PC-9 (cell line): ENCODE data around the gene SLC35B2. TPM values are rescaled to one million over a fixed set of nuclear protein-coding genes. Genes with fewer than 3 reads are reported as not detected.

Experiments used
- BruUV-seq: library from RNA; stranded (reverse); fragments of 400-500 nt; replicated peaks from 2 replicates; lab custom pipeline; 2021; lab: Mats Ljungman, UMichigan
- CTCF ChIA-PET: fragments of 300-600 bp; sonication (Branson Sonifier 250); formaldehyde crosslinking; loops from one replicate; lab custom pipeline; 2022; ENCODE audit warnings: antibody characterized with exemption; lab: Charles Lee
- POLR2A ChIA-PET: fragments of 300-600 bp; sonication (Branson Sonifier 250); formaldehyde crosslinking; loops from one replicate; lab custom pipeline; 2022; ENCODE audit warnings: antibody characterized with exemption; ENCODE audit not compliant: unreplicated experiment; lab: Charles Lee
- DNase-seq, 2 experiments: peaks; one replicate each; pipeline versions ENCODE4 v3.0.0 to v3.0.0-alpha.2; 2015 to 2022; ENCODE audit warnings: mixed read lengths in 1 of 2
- H2AFZ ChIP-seq: fragments of 200-600 bp; sonication (generic); 2 replicates; pipeline ENCODE4 v1.8.1; 2017; ENCODE audit warnings: antibody characterized with exemption
- H3F3A ChIP-seq: fragments of 200-600 bp; sonication (generic); 2 replicates; pipeline ENCODE4 v1.8.1; 2017; ENCODE audit warnings: antibody characterized with exemption, mild to moderate bottlenecking, low read depth; ENCODE audit not compliant: insufficient read depth
- H3K27ac ChIP-seq: fragments of 200-600 bp; sonication (generic); 2 replicates; pipeline ENCODE4 v1.6.1; 2016; ENCODE audit warnings: mixed run types
- H3K27me3 ChIP-seq: fragments of 200-600 bp; sonication (generic); 2 replicates; pipeline ENCODE4 v1.6.1; 2016; ENCODE audit warnings: low read depth, mixed run types; ENCODE audit not compliant: insufficient read depth
- H3K36me3 ChIP-seq: fragments of 200-600 bp; sonication (generic); 2 replicates; pipeline ENCODE4 v1.6.1; 2016; ENCODE audit warnings: low read depth, mixed run types
- H3K4me1 ChIP-seq: fragments of 200-600 bp; sonication (generic); replicated peaks from 2 replicates; pipeline ENCODE4 v1.6.1; 2016; ENCODE audit warnings: mixed run types; ENCODE audit not compliant: insufficient read depth
- H3K4me2 ChIP-seq: fragments of 200-600 bp; sonication (generic); 2 replicates; pipeline ENCODE4 v1.6.1; 2017; ENCODE audit warnings: mixed run types
- H3K4me3 ChIP-seq: fragments of 200-600 bp; sonication (generic); 2 replicates; pipeline ENCODE4 v1.6.1; 2016; ENCODE audit warnings: mixed run types
- H3K79me2 ChIP-seq: fragments of 200-600 bp; sonication (generic); 2 replicates; pipeline ENCODE4 v1.6.1; 2017; ENCODE audit warnings: low read depth, mixed run types
- H3K9me2 ChIP-seq: fragments of 200-600 bp; sonication (generic); 2 replicates; pipeline ENCODE4 v1.8.1; 2017; ENCODE audit warnings: mild to moderate bottlenecking; ENCODE audit not compliant: insufficient read depth
- H3K9me3 ChIP-seq: fragments of 200-600 bp; sonication (generic); 2 replicates; pipeline ENCODE4 v1.8.1; 2016; ENCODE audit warnings: low read depth; ENCODE audit not compliant: insufficient read depth
- H4K20me1 ChIP-seq: fragments of 200-600 bp; sonication (generic); 2 replicates; pipeline ENCODE4 v1.8.1; 2017; ENCODE audit not compliant: insufficient read depth
- CTCF ChIP-seq: fragments of 200-600 bp; sonication (generic); conservative IDR thresholded peaks from 2 replicates; pipeline ENCODE4 v1.6.1; 2017; ENCODE audit warnings: mixed run types, antibody characterized with exemption, mild to moderate bottlenecking, moderate library complexity
- EZH2 ChIP-seq: fragments of 200-600 bp; sonication (generic); IDR thresholded peaks from 2 replicates; pipeline ENCODE4 v1.8.0; 2017; ENCODE audit warnings: antibody characterized with exemption, low read depth
- intact Hi-C: fragments of 100-400 bp; cut with micrococcal nuclease; formaldehyde crosslinking; loops from one replicate; pipeline ENCODE4 v1.10.0; 2022; ENCODE audit not compliant: unreplicated experiment
- total RNA-seq: library from RNA; stranded (reverse); gene quantifications from 2 replicates; pipeline ENCODE4 v1.2.3, GENCODE V29; 2021

Gene SLC35B2
- total RNA-seq, 1 experiment from 2014 or later = 59.7 TPM

- Histone ChIP-seq H3F3A (peaks cover 27% of the 10 kb centered on the region), H3K27me3 (no peaks in the 10 kb centered on the region), H3K4me2 (peak overlapping the region; percentile 80), H2AFZ (peak overlapping the region; percentile 89), H3K79me2 (no peaks in the 10 kb centered on the region), H3K27ac (no peak overlapping the region), H3K4me3 (peak overlapping the region; percentile 63), H3K9me3 (no peaks in the 10 kb centered on the region), H3K4me1 (peaks cover 17% of the 10 kb centered on the region), H3K36me3 (no peaks in the 10 kb centered on the region), H3K9me2 (no peaks in the 10 kb centered on the region), H4K20me1 (no peaks in the 10 kb centered on the region)
- intact Hi-C loops = loop anchor here (1.0 kb wide), 2 partner anchors 8 to 66 kb away; no protein-coding TSS in a partner anchor
- peak; percentile 36 to 78 for DNase-seq
- POLR2A ChIA-PET = interaction anchor here (0.6 to 0.7 kb wide), 3 partner anchors 9 to 572 kb away, joined by 4 to 10 read pairs (median 8); partner anchors contain the start of gene HSP90AB1
- CTCF ChIA-PET = interaction anchor here (0.6 to 1.2 kb wide), 7 partner anchors 8 to 722 kb away, joined by 3 to 8 read pairs (median 3); no protein-coding TSS in a partner anchor
- BruUV-seq = TSS peak; percentile 71
- TF ChIP-seq CTCF (peak; percentile 98), EZH2 (no peak)
These were observed 19.4 kb downstream of the SLC35B2 start for GRCh38 chr6:44237813-44238433.

GRCh38 chr6:44237021-44237812 lies 20.1 kb downstream of the SLC35B2 start:
- Histone ChIP-seq H2AFZ (peak overlapping the region; percentile 89), H3K36me3 (no peaks in the 10 kb centered on the region), H3K27me3 (no peaks in the 10 kb centered on the region), H3K4me2 (peak overlapping the region; percentile 80), H3K27ac (peak overlapping the region; percentile 34; the same call in 1 of the 2 replicates), H3K9me2 (no peaks in the 10 kb centered on the region), H4K20me1 (no peaks in the 10 kb centered on the region), H3K79me2 (no peaks in the 10 kb centered on the region), H3F3A (peaks cover 27% of the 10 kb centered on the region), H3K4me1 (peaks cover 17% of the 10 kb centered on the region), H3K9me3 (no peaks in the 10 kb centered on the region), H3K4me3 (peak overlapping the region; percentile 63)
- CTCF ChIA-PET = interaction anchor here (0.6 to 1.2 kb wide), 5 partner anchors 9 to 722 kb away, joined by 3 to 8 read pairs (median 3); no protein-coding TSS in a partner anchor
- POLR2A ChIA-PET = interaction anchor here (0.6 to 0.7 kb wide), 4 partner anchors 9 to 571 kb away, joined by 4 to 17 read pairs (median 9); partner anchors contain the start of gene HSP90AB1
- TF ChIP-seq EZH2 = no peak
- TF ChIP-seq CTCF = no peak
- TSS peak; percentile 88 for BruUV-seq
- peak; percentile 93 to 98 for DNase-seq
- intact Hi-C loops = loop anchor here (1.0 kb wide), 2 partner anchors 9 to 65 kb away; no protein-coding TSS in a partner anchor

- no peak overlapping the region for H2AFZ ChIP-seq
- TF ChIP-seq CTCF = no peak
- no peak for TF ChIP-seq EZH2
- H4K20me1 ChIP-seq = no peaks in the 10 kb centered on the region
- no peaks in the 10 kb centered on the region for H3K27me3 ChIP-seq
- no peak overlapping the region for H3K27ac ChIP-seq
- no peaks in the 10 kb centered on the region for H3K9me2 ChIP-seq
- H3K4me2 ChIP-seq = no peak overlapping the region
- DNase-seq = peak in 1 of 2 experiments; percentile 1
- ChIA-PET CTCF (interaction anchor here (0.9 to 1.3 kb wide), 2 partner anchors 11 to 12 kb away, joined by 3 read pairs; partner anchors contain the start of gene HSP90AB1), POLR2A (interaction anchor here (0.7 kb wide), 1 partner anchor 53 kb away, joined by 17 read pairs; no protein-coding TSS in a partner anchor)
- no peaks in the 10 kb centered on the region for H3K79me2 ChIP-seq
- H3F3A ChIP-seq = peaks cover 27% of the 10 kb centered on the region
- H3K4me3 ChIP-seq = no peak overlapping the region
- no peaks in the 10 kb centered on the region for H3K9me3 ChIP-seq
- BruUV-seq = no TSS peak
- peaks cover 17% of the 10 kb centered on the region for H3K4me1 ChIP-seq
- H3K36me3 ChIP-seq = no peaks in the 10 kb centered on the region
- intact Hi-C loops = no loop called here
These were observed 21.3 kb downstream of the SLC35B2 start for GRCh38 chr6:44235891-44236516.
